ENCODE results near the gene NCOA3. TPM values are rescaled to one million over a fixed set of nuclear protein-coding genes. Genes with fewer than 3 reads are reported as not detected.
A peak's percentile ranks its signal among the peaks of the same experiment; 100 is the strongest.

NCOA3 gene
- total RNA-seq, 1 experiment from 2014 or later: 60.3 TPM

- BruUV-seq (replicated peaks): no TSS peak
- no peaks in the 10 kb centered on the region for H3K27me3 Mint-ChIP-seq (ENCODE audit: unreplicated experiment)
- no peak overlapping the region for H3K27ac Mint-ChIP-seq (ENCODE audit: unreplicated experiment)
- H3K4me1 Mint-ChIP-seq (ENCODE audit: low read depth, unreplicated experiment): peaks cover 17% of the 10 kb centered on the region
- no peaks in the 10 kb centered on the region for H3K9me3 Mint-ChIP-seq (ENCODE audit: low read depth, unreplicated experiment)
- TF ChIP-seq, protein P1, sequence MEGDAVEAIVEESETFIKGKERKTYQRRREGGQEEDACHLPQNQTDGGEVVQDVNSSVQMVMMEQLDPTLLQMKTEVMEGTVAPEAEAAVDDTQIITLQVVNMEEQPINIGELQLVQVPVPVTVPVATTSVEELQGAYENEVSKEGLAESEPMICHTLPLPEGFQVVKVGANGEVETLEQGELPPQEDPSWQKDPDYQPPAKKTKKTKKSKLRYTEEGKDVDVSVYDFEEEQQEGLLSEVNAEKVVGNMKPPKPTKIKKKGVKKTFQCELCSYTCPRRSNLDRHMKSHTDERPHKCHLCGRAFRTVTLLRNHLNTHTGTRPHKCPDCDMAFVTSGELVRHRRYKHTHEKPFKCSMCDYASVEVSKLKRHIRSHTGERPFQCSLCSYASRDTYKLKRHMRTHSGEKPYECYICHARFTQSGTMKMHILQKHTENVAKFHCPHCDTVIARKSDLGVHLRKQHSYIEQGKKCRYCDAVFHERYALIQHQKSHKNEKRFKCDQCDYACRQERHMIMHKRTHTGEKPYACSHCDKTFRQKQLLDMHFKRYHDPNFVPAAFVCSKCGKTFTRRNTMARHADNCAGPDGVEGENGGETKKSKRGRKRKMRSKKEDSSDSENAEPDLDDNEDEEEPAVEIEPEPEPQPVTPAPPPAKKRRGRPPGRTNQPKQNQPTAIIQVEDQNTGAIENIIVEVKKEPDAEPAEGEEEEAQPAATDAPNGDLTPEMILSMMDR (IDR thresholded peaks at IDR 0.05; ENCODE audit: unreplicated experiment): no peak
- H3K4me3 Mint-ChIP-seq (ENCODE audit: low read depth, unreplicated experiment): no peak overlapping the region
- intact Hi-C loops (cut with micrococcal nuclease; ENCODE audit: unreplicated experiment): no loop called here
- no peak for DNase-seq
- CTCF ChIA-PET: interaction anchor here (1.1 to 3.4 kb wide), 3 partner anchors 163 to 345 kb away, joined by 3 to 20 read pairs (median 3); no protein-coding TSS in a partner anchor
- H3K36me3 Mint-ChIP-seq (ENCODE audit: insufficient read depth, unreplicated experiment): peaks cover 12% of the 10 kb centered on the region
These were observed 116.8 kb downstream of the NCOA3 start for GRCh38 chr20:47618479-47618878.

DNA sequence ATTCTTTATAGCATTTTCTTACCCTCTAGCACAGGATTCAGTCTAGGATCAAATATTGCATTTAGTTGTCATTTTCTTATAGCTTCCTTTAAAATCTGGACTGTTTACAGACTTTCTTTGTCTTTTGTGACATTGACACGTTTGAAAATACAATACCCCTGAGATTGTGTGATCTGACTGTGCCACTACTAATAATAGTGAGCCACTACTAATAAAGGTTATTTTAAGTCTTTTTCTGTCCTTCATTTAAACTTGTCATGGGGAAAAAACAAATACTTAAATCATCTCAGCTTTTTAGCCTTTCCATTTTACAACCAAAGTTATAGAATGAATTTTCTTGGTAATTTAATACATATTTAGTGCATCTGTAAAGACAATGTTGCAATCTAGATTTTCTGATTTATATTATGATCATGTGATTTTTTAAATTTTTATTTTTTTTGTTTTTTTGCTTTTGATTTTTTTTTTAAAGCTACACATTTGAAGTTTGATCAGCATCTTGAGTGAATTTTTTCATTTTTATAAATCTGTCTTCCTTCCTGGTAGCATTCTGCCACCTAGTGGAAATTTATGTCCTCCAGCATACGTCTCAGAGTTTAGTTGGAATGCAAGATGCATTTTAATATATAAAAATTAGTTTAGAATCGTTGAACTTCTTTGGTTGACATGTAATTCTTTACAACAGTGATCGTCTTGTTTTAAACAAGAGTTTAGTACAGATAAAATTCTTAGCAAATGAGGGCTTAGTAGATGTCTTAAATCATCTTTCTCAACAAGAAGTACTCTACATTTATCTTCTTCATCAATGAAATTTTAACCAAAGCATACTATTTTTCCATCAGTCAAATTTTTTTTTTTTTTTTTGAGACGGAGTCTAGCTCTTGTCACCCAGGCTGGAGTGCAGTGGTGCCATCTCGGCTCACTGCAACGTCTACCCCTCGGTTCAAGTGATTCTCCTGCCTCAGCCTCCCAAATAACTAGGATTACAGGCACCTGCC lies 119.4 kb downstream of the NCOA3 start:
- H3K9me3 Mint-ChIP-seq (ENCODE audit: low read depth, unreplicated experiment): no peaks in the 10 kb centered on the region
- BruUV-seq (replicated peaks): no TSS peak
- CTCF ChIA-PET: interaction anchor here (0.5 to 3.4 kb wide), 14 partner anchors 11 to 932 kb away, joined by 3 to 29 read pairs (median 6); partner anchors contain the start of gene NCOA3
- peak overlapping the region; percentile 11 for H3K27ac Mint-ChIP-seq (ENCODE audit: unreplicated experiment)
- H3K4me3 Mint-ChIP-seq (ENCODE audit: low read depth, unreplicated experiment): no peak overlapping the region
- no peaks in the 10 kb centered on the region for H3K27me3 Mint-ChIP-seq (ENCODE audit: unreplicated experiment)
- TF ChIP-seq, protein P1 (IDR thresholded peaks at IDR 0.05; ENCODE audit: unreplicated experiment): peak; percentile 90
- intact Hi-C loops (cut with micrococcal nuclease; ENCODE audit: unreplicated experiment): loop anchor here (2.0 to 10.0 kb wide), 4 partner anchors 120 to 416 kb away; partner anchors contain the start of gene NCOA3
- peaks cover 17% of the 10 kb centered on the region for H3K36me3 Mint-ChIP-seq (ENCODE audit: insufficient read depth, unreplicated experiment)
- H3K4me1 Mint-ChIP-seq (ENCODE audit: low read depth, unreplicated experiment): peaks cover 17% of the 10 kb centered on the region
- DNase-seq: peak; percentile 48

GRCh38 chr20:47622118-47622665 lies 120.5 kb downstream of the NCOA3 start:
- DNase-seq: no peak
- Mint-ChIP-seq H3K36me3 (ENCODE audit: insufficient read depth, unreplicated experiment) (peaks cover 17% of the 10 kb centered on the region), H3K27me3 (ENCODE audit: unreplicated experiment) (no peaks in the 10 kb centered on the region), H3K27ac (ENCODE audit: unreplicated experiment) (peak overlapping the region; percentile 63), H3K4me1 (ENCODE audit: low read depth, unreplicated experiment) (peaks cover 11% of the 10 kb centered on the region), H3K4me3 (ENCODE audit: low read depth, unreplicated experiment) (no peak overlapping the region), H3K9me3 (ENCODE audit: low read depth, unreplicated experiment) (no peaks in the 10 kb centered on the region)
- BruUV-seq (replicated peaks): no TSS peak
- TF ChIP-seq, protein P1 (IDR thresholded peaks at IDR 0.05; ENCODE audit: unreplicated experiment): no peak
- CTCF ChIA-PET: interaction anchor here (0.7 to 1.8 kb wide), 2 partner anchors 12 to 933 kb away, joined by 4 to 10 read pairs; no protein-coding TSS in a partner anchor
- intact Hi-C loops (cut with micrococcal nuclease; ENCODE audit: unreplicated experiment): loop anchor here (10.0 kb wide), 1 partner anchor 417 kb away; no protein-coding TSS in a partner anchor

- TF ChIP-seq, protein P1 (IDR thresholded peaks at IDR 0.05; ENCODE audit: unreplicated experiment): no peak
- intact Hi-C loops (cut with micrococcal nuclease; ENCODE audit: unreplicated experiment): loop anchor here (10.0 kb wide), 1 partner anchor 418 kb away; no protein-coding TSS in a partner anchor
- no peaks in the 10 kb centered on the region for H3K27me3 Mint-ChIP-seq (ENCODE audit: unreplicated experiment)
- peaks cover 23% of the 10 kb centered on the region for H3K36me3 Mint-ChIP-seq (ENCODE audit: insufficient read depth, unreplicated experiment)
- CTCF ChIA-PET: interaction anchor here (0.6 to 0.9 kb wide), 4 partner anchors 9 to 262 kb away, joined by 3 to 11 read pairs (median 5); no protein-coding TSS in a partner anchor
- H3K9me3 Mint-ChIP-seq (ENCODE audit: low read depth, unreplicated experiment): no peaks in the 10 kb centered on the region
- H3K27ac Mint-ChIP-seq (ENCODE audit: unreplicated experiment): no peak overlapping the region
- H3K4me1 Mint-ChIP-seq (ENCODE audit: low read depth, unreplicated experiment): peaks cover 11% of the 10 kb centered on the region
- DNase-seq: no peak
- BruUV-seq (replicated peaks): no TSS peak
- no peak overlapping the region for H3K4me3 Mint-ChIP-seq (ENCODE audit: low read depth, unreplicated experiment)
These were observed 121.5 kb downstream of the NCOA3 start for GRCh38 chr20:47623206-47623605.
